Activated naive CD8-positive, alpha-beta T cell treated with anti-CD3 and anti-CD28 coated beads, Interleukin-2, amount 50 U/mL, for 16 hours (primary cell): ENCODE measurements around the gene TGFBR3.
A peak's percentile ranks its signal among the peaks of the same experiment; 100 is the strongest.

Source experiments
- DNase-seq: peaks from one replicate; pipeline ENCODE4 v3.0.0-alpha.2; 2020; ENCODE audit warnings: low read depth, low spot score

TGFBR3 gene

GRCh38 chr1:91755702-91756287 is 130.2 kb downstream of the TGFBR3 start:
- no peak for DNase-seq

GRCh38 chr1:91754816-91755580 is 131.0 kb downstream of the TGFBR3 start:
- DNase-seq, result no peak

GRCh38 chr1:91754348-91754747 is 131.6 kb downstream of the TGFBR3 start:
- peak; percentile 5 for DNase-seq

GRCh38 chr1:91753878-91754277 is 132.1 kb downstream of the TGFBR3 start:
- DNase-seq, result no peak

GRCh38 chr1:91752324-91752723 is 133.6 kb downstream of the TGFBR3 start:
- DNase-seq, result no peak

GRCh38 chr1:91751275-91751674 is 134.7 kb downstream of the TGFBR3 start:
- DNase-seq, result no peak

- no peak for DNase-seq
Observed at GRCh38 chr1:91750398-91750996, 135.5 kb downstream of the TGFBR3 start.

GRCh38 chr1:91749788-91750231 is 136.1 kb downstream of the TGFBR3 start:
- no peak for DNase-seq

GRCh38 chr1:91747666-91748065 is 138.3 kb downstream of the TGFBR3 start:
- no peak for DNase-seq

- DNase-seq, result no peak
Observed at GRCh38 chr1:91746728-91747338, 139.1 kb downstream of the TGFBR3 start.

- DNase-seq, result no peak
Observed at GRCh38 chr1:91745640-91746373, 140.1 kb downstream of the TGFBR3 start.

GRCh38 chr1:91744953-91745639 is 140.9 kb downstream of the TGFBR3 start:
- DNase-seq, result no peak

GRCh38 chr1:91742848-91743292 is 143.1 kb downstream of the TGFBR3 start:
- DNase-seq, result no peak

GRCh38 chr1:91741906-91742305 is 144.0 kb downstream of the TGFBR3 start:
- DNase-seq, result no peak

- no peak for DNase-seq
Observed at GRCh38 chr1:91741301-91741700, 144.7 kb downstream of the TGFBR3 start.

GRCh38 chr1:91737650-91738049 is 148.3 kb downstream of the TGFBR3 start:
- no peak for DNase-seq

GRCh38 chr1:91736715-91737615 is 149.0 kb downstream of the TGFBR3 start:
- no peak for DNase-seq

GRCh38 chr1:91736146-91736714 is 149.7 kb downstream of the TGFBR3 start:
- no peak for DNase-seq

GRCh38 chr1:91735266-91735845 is 150.6 kb downstream of the TGFBR3 start:
- DNase-seq, result no peak
